MCF 10A (cell line): Measurements from ENCODE around the gene ZNHIT1. TPM values are rescaled to one million over a fixed set of nuclear protein-coding genes. Genes with fewer than 3 reads are reported as not detected.

Experiments
- BruUV-seq: library from RNA; stranded (reverse); fragments of 400-500 nt; replicated peaks from 2 replicates; lab custom pipeline; 2021; lab: Mats Ljungman, UMichigan
- CTCF ChIA-PET: fragments of 300-600 bp; sonication (Branson Sonifier 250); formaldehyde crosslinking; extraction: SDS; loops from one replicate; lab custom pipeline; 2021; ENCODE audit warnings: antibody characterized with exemption, inconsistent platforms; lab: Yijun Ruan, JAX
- POLR2A ChIA-PET: fragments of 300-600, 350-650 bp; sonication (Branson Sonifier 250); formaldehyde crosslinking; extraction: SDS; loops from one replicate; lab custom pipeline; 2020; ENCODE audit warnings: antibody characterized with exemption, inconsistent platforms; lab: Yijun Ruan, JAX
- DNase-seq: peaks from one replicate; pipeline ENCODE4 v3.0.0-alpha.2; 2018; ENCODE audit not compliant: unreplicated experiment
- H3K27ac Mint-ChIP-seq: one replicate; pipeline ENCODE4 v1.8.0; 2022; ENCODE audit warnings: mild to moderate bottlenecking, low read depth, mixed read lengths; ENCODE audit not compliant: unreplicated experiment
- H3K27me3 Mint-ChIP-seq: one replicate; pipeline ENCODE4 v1.8.0; 2022; ENCODE audit warnings: mixed read lengths; ENCODE audit not compliant: insufficient read depth, unreplicated experiment
- H3K36me3 Mint-ChIP-seq: one replicate; pipeline ENCODE4 v1.8.0; 2022; ENCODE audit warnings: mild to moderate bottlenecking, moderate library complexity, mixed read lengths; ENCODE audit not compliant: insufficient read depth, unreplicated experiment
- H3K4me1 Mint-ChIP-seq: one replicate; pipeline ENCODE4 v1.8.0; 2022; ENCODE audit warnings: mixed read lengths; ENCODE audit not compliant: insufficient read depth, unreplicated experiment
- H3K4me3 Mint-ChIP-seq: one replicate; pipeline ENCODE4 v1.8.0; 2022; ENCODE audit warnings: mild to moderate bottlenecking, moderate library complexity, mixed read lengths; ENCODE audit not compliant: unreplicated experiment
- H3K9me3 Mint-ChIP-seq: one replicate; pipeline ENCODE4 v1.8.0; 2022; ENCODE audit warnings: mixed read lengths; ENCODE audit not compliant: unreplicated experiment
- CTCF ChIP-seq: fragments of 200-600 bp; IDR thresholded peaks from one replicate; pipeline ENCODE4 v1.8.0; 2022; ENCODE audit warnings: antibody characterized with exemption, mild to moderate bottlenecking; ENCODE audit not compliant: unreplicated experiment
- intact Hi-C: fragments of 100-400 bp; cut with micrococcal nuclease; formaldehyde crosslinking; loops from 2 replicates; pipeline ENCODE4 v1.14.1; 2022
- total RNA-seq: library from RNA; stranded (reverse); gene quantifications from 2 replicates; pipeline ENCODE4 v1.2.3, GENCODE V29; 2022

Gene ZNHIT1
- total RNA-seq, 1 experiment from 2014 or later, result 63.9 TPM

GRCh38 chr7:101233907-101234547 is 16.1 kb downstream of the ZNHIT1 start:
- Mint-ChIP-seq H3K36me3 (peaks cover 15% of the 10 kb centered on the region), H3K4me3 (no peak overlapping the region), H3K4me1 (peaks cover 5% of the 10 kb centered on the region), H3K9me3 (no peaks in the 10 kb centered on the region), H3K27me3 (no peaks in the 10 kb centered on the region), H3K27ac (no peak overlapping the region)
- no peak for TF ChIP-seq CTCF
- intact Hi-C loops, result no loop called here
- ChIA-PET POLR2A (interaction anchor here (0.6 to 6.9 kb wide), 4 partner anchors 9 to 51 kb away, joined by 3 to 43 read pairs (median 4); partner anchors contain the start of gene FIS1), CTCF (interaction anchor here (0.6 to 1.5 kb wide), 2 partner anchors 10 to 90 kb away, joined by 3 to 5 read pairs; no protein-coding TSS in a partner anchor)
- no peak for DNase-seq
- BruUV-seq, result no TSS peak

- ChIA-PET CTCF (interaction anchor here (0.6 to 1.5 kb wide), 5 partner anchors 9 to 90 kb away, joined by 3 to 6 read pairs (median 3); partner anchors contain the start of gene ZNHIT1), POLR2A (interaction anchor here (1.0 to 6.9 kb wide), 4 partner anchors 9 to 17 kb away, joined by 3 to 43 read pairs (median 5); partner anchors contain the start of genes FIS1 and ZNHIT1)
- no TSS peak for BruUV-seq
- Mint-ChIP-seq H3K4me1 (peaks cover 5% of the 10 kb centered on the region), H3K27me3 (no peaks in the 10 kb centered on the region), H3K4me3 (no peak overlapping the region), H3K27ac (no peak overlapping the region), H3K9me3 (no peaks in the 10 kb centered on the region), H3K36me3 (peaks cover 14% of the 10 kb centered on the region)
- no peak for TF ChIP-seq CTCF
- intact Hi-C loops, result no loop called here
- DNase-seq, result no peak
Observed at GRCh38 chr7:101234636-101235035, 16.7 kb downstream of the ZNHIT1 start.

GRCh38 chr7:101235050-101235449 is 17.1 kb downstream of the ZNHIT1 start:
- ChIA-PET CTCF (interaction anchor here (0.6 to 1.3 kb wide), 5 partner anchors 17 to 91 kb away, joined by 3 to 6 read pairs (median 3); partner anchors contain the start of gene ZNHIT1), POLR2A (interaction anchor here (1.3 to 6.9 kb wide), 3 partner anchors 10 to 17 kb away, joined by 4 to 43 read pairs (median 6); partner anchors contain the start of genes FIS1 and ZNHIT1)
- Mint-ChIP-seq H3K27me3 (no peaks in the 10 kb centered on the region), H3K9me3 (no peaks in the 10 kb centered on the region), H3K4me3 (no peak overlapping the region), H3K27ac (no peak overlapping the region), H3K4me1 (peaks cover 5% of the 10 kb centered on the region), H3K36me3 (peaks cover 17% of the 10 kb centered on the region)
- no TSS peak for BruUV-seq
- TF ChIP-seq CTCF, result no peak
- intact Hi-C loops, result no loop called here
- DNase-seq, result no peak

GRCh38 chr7:101235522-101235921 is 17.6 kb downstream of the ZNHIT1 start:
- Mint-ChIP-seq H3K27me3 (no peaks in the 10 kb centered on the region), H3K9me3 (no peaks in the 10 kb centered on the region), H3K4me1 (peaks cover 5% of the 10 kb centered on the region), H3K4me3 (no peak overlapping the region), H3K36me3 (peaks cover 18% of the 10 kb centered on the region), H3K27ac (no peak overlapping the region)
- ChIA-PET CTCF (interaction anchor here (0.6 to 1.3 kb wide), 4 partner anchors 19 to 91 kb away, joined by 3 to 6 read pairs (median 3); no protein-coding TSS in a partner anchor), POLR2A (interaction anchor here (1.3 to 6.9 kb wide), 2 partner anchors 9 to 18 kb away, joined by 6 to 43 read pairs; partner anchors contain the start of genes FIS1 and ZNHIT1)
- intact Hi-C loops, result no loop called here
- no TSS peak for BruUV-seq
- DNase-seq, result no peak
- no peak for TF ChIP-seq CTCF
